A549 (cell line): ENCODE results near the gene CIBAR2. TPM values are rescaled to one million over a fixed set of nuclear protein-coding genes. Genes with fewer than 3 reads are reported as not detected.

Experiments
- ATAC-seq, 2 experiments: fragments of 200-7000 bp in 1 of 2; fragments of >200 bp in 1 of 2; cut with Nextera tagmentation in 1 of 2; cut with Tn5 transposase in 1 of 2; 3 replicates each; pipeline versions ENCODE4 v1.8.0 to v1.9.1; 2018 to 2020; ENCODE audit warnings: mild to moderate bottlenecking in 1 of 2, moderate library complexity in 1 of 2
- CTCF ChIA-PET: fragments of 300-600 bp; sonication (Branson Sonifier 250); formaldehyde crosslinking; extraction: SDS; loops from one replicate; lab custom pipeline; 2021; ENCODE audit warnings: antibody characterized with exemption, inconsistent platforms; lab: Yijun Ruan, JAX
- POLR2A ChIA-PET: fragments of 350-600 bp; formaldehyde crosslinking; extraction: SDS; loops from one replicate; lab custom pipeline; 2021; ENCODE audit warnings: antibody characterized with exemption, inconsistent platforms; lab: Yijun Ruan, JAX
- DNase-seq, 2 experiments: peaks; one replicate each; pipeline versions ENCODE4 v3.0.0 to v3.0.0-alpha.2; 2011 to 2016; ENCODE audit warnings: low read depth in 1 of 2, low spot score in 1 of 2
- FAIRE-seq: peaks from 2 replicates; lab custom pipeline; 2011; peaks lifted over from hg19 to GRCh38; lab: Jason Lieb, UNC
- H3K27ac ChIP-seq, 2 experiments: fragments of >200 bp; sonication (Bioruptor Twin); formaldehyde crosslinking; 3 replicates each; pipeline ENCODE4 v1.5.1; 2016 to 2017
- H3K4me1 ChIP-seq: fragments of >200 bp; sonication (Bioruptor Twin); formaldehyde crosslinking; 3 replicates; pipeline ENCODE4 v1.6.1; 2016
- H3K4me2 ChIP-seq: fragments of >200 bp; sonication (Bioruptor Twin); formaldehyde crosslinking; 3 replicates; pipeline ENCODE4 v1.6.1; 2016
- H3K4me3 ChIP-seq: fragments of >200 bp; sonication (Bioruptor Twin); formaldehyde crosslinking; 3 replicates; pipeline ENCODE4 v1.5.1; 2016
- H3K9me3 ChIP-seq: fragments of >200 bp; sonication (Bioruptor Twin); formaldehyde crosslinking; 3 replicates; pipeline ENCODE4 v1.6.1; 2016
- ATOH8 ChIP-seq: fragments of 250-450 bp; sonication (Bioruptor Pico); IDR thresholded peaks from 2 replicates; pipeline ENCODE4 v1.5.0; 2020; ENCODE audit warnings: low read depth, mild to moderate bottlenecking, moderate library complexity
- BHLHE40 ChIP-seq: IDR thresholded peaks from 2 replicates; pipeline ENCODE4 v1.6.1; 2012; ENCODE audit warnings: low read depth, low read length, inconsistent platforms
- CBX8 ChIP-seq: fragments of 200-600 bp; sonication (generic); IDR thresholded peaks from 2 replicates; pipeline ENCODE4 v1.6.1; 2016
- CHD2 ChIP-seq: fragments of 150-350 bp; IDR thresholded peaks from 2 replicates; pipeline ENCODE4 v1.6.1; 2014; ENCODE audit warnings: low read length; ENCODE audit not compliant: partially characterized antibody
- CHD4 ChIP-seq: fragments of 200-600 bp; sonication (generic); IDR thresholded peaks from 2 replicates; pipeline ENCODE4 v1.6.1; 2016; ENCODE audit warnings: antibody characterized with exemption, mild to moderate bottlenecking, borderline replicate concordance
- EHF ChIP-seq: fragments of 250-450 bp; sonication (Bioruptor Pico); IDR thresholded peaks from 2 replicates; pipeline ENCODE4 v1.5.0; 2020; ENCODE audit warnings: mild to moderate bottlenecking
- EHMT2 ChIP-seq: fragments of 200-600 bp; sonication (generic); IDR thresholded peaks from 2 replicates; pipeline ENCODE4 v1.6.1; 2016; ENCODE audit warnings: antibody characterized with exemption, low read depth, mild to moderate bottlenecking, moderate library complexity
- EP300 ChIP-seq, 2 experiments: fragments of >200 bp; sonication (Bioruptor Twin); formaldehyde crosslinking; IDR thresholded peaks; 2 replicates in 1 of 2; 3 replicates in 1 of 2; pipeline ENCODE4 v1.6.1; 2016 to 2017
- GATA3 ChIP-seq: IDR thresholded peaks from 2 replicates; pipeline ENCODE4 v1.6.1; 2012; ENCODE audit warnings: borderline replicate concordance
- HDAC2 ChIP-seq: fragments of 200-600 bp; sonication (generic); IDR thresholded peaks from 2 replicates; pipeline ENCODE4 v1.6.1; 2016
- HOXA7 ChIP-seq: fragments of 250-450 bp; sonication (Bioruptor Pico); IDR thresholded peaks from 2 replicates; pipeline ENCODE4 v1.5.0; 2020; ENCODE audit warnings: mild to moderate bottlenecking, moderate library complexity
- HOXB5 ChIP-seq: fragments of 250-450 bp; sonication (Bioruptor Pico); IDR thresholded peaks from 2 replicates; pipeline ENCODE4 v1.5.0; 2020; ENCODE audit warnings: mild to moderate bottlenecking, moderate library complexity
- JUN ChIP-seq, 2 experiments: fragments of >200 bp; sonication (Bioruptor Twin); formaldehyde crosslinking; IDR thresholded peaks; 2 replicates in 1 of 2; 3 replicates in 1 of 2; pipeline ENCODE4 v1.6.1; 2016 to 2017
- KDM5A ChIP-seq: fragments of 200-600 bp; sonication (generic); IDR thresholded peaks from 2 replicates; pipeline ENCODE4 v1.6.1; 2016; ENCODE audit warnings: antibody characterized with exemption, mild to moderate bottlenecking
- NFE2L2 ChIP-seq: fragments of 150-350 bp; conservative IDR thresholded peaks from 2 replicates; pipeline ENCODE4 v1.6.1; 2014; ENCODE audit warnings: low read length
- PHF8 ChIP-seq: fragments of 200-600 bp; sonication (generic); IDR thresholded peaks from 2 replicates; pipeline ENCODE4 v1.6.1; 2016; ENCODE audit warnings: low read depth, mild to moderate bottlenecking, antibody characterized with exemption, moderate library complexity, borderline replicate concordance
- RARB ChIP-seq: fragments of 250-450 bp; sonication (Bioruptor Pico); IDR thresholded peaks from 2 replicates; pipeline ENCODE4 v1.8.0; 2021; ENCODE audit warnings: mild to moderate bottlenecking, moderate library complexity
- SMC3 ChIP-seq: fragments of >200 bp; sonication (Bioruptor Twin); formaldehyde crosslinking; IDR thresholded peaks from 3 replicates; pipeline ENCODE4 v1.6.1; 2018; ENCODE audit warnings: inconsistent platforms
- TP53 ChIP-seq: fragments of 250-450 bp; sonication (Bioruptor Pico); IDR thresholded peaks from 2 replicates; pipeline ENCODE4 v1.5.0; 2021; ENCODE audit warnings: mild to moderate bottlenecking, moderate library complexity
- USF2 ChIP-seq: fragments of 450-650 bp; IDR thresholded peaks from 2 replicates; pipeline ENCODE4 v1.6.1; 2014; ENCODE audit warnings: antibody characterized with exemption
- ZSCAN20 ChIP-seq: fragments of 250-450 bp; sonication (Bioruptor Pico); IDR thresholded peaks from 2 replicates; pipeline ENCODE4 v1.8.0; 2022; ENCODE audit warnings: mild to moderate bottlenecking, moderate library complexity
- WGBS: methylation state at CpG from one replicate; pipeline ENCODE4 v1.1.6; 2017; ENCODE audit errors: missing lambda C conversion rate; 5-methylcytosine and 5-hydroxymethylcytosine counted together
- polyA plus RNA-seq, 4 experiments: library from polyadenylated mRNA; depleted of rRNA in 3 of 4; stranded (reverse); fragments of >200 nt; fragmentation: RNase III in 1 of 4; extraction: RNeasy Plus Mini Kit Qiagen cat#74134 plus additional on column Dnase treatment in 1 of 4; gene quantifications; 2 replicates in 3 of 4; 3 replicates in 1 of 4; pipeline ENCODE4 v1.2.3, GENCODE V29; 2011 to 2017
- TF ChIP-seq, protein P1 (sequence below): IDR thresholded peaks from 2 replicates; pipeline ENCODE4 v1.6.1; 2012
- TF ChIP-seq, protein P2 (sequence below): fragments of >200 bp; sonication (Bioruptor Twin); formaldehyde crosslinking; IDR thresholded peaks from 3 replicates; pipeline ENCODE4 v1.5.1; 2016

CIBAR2 gene
- polyA plus RNA-seq, 2 of the 4 experiments (the other 2 are of a cell fraction) = not detected

GRCh38 chr16:85130705-85131028 is 18.4 kb upstream of the CIBAR2 start:
- ChIA-PET CTCF (interaction anchor here (0.8 to 8.8 kb wide), 4 partner anchors 9 to 122 kb away, joined by 3 to 59 read pairs (median 6); no protein-coding TSS in a partner anchor), POLR2A (no interaction called here)
- Histone ChIP-seq H3K4me2 (no peak overlapping the region), H3K4me3 (no peak overlapping the region), H3K27ac (no peak overlapping the region), H3K9me3 (no peaks in the 10 kb centered on the region), H3K4me1 (0 out of 3 replicates have a peak, but pooled peaks cover 3% of the 10 kb centered on the region)
- no peak for TF ChIP-seq NFE2L2
- no peak for TF ChIP-seq RARB (CRISPR knock-in tag)
- TF ChIP-seq USF2 = no peak
- no peak for TF ChIP-seq ZSCAN20 (CRISPR knock-in tag)
- no peak for TF ChIP-seq CBX8
- TF ChIP-seq, protein P1, sequence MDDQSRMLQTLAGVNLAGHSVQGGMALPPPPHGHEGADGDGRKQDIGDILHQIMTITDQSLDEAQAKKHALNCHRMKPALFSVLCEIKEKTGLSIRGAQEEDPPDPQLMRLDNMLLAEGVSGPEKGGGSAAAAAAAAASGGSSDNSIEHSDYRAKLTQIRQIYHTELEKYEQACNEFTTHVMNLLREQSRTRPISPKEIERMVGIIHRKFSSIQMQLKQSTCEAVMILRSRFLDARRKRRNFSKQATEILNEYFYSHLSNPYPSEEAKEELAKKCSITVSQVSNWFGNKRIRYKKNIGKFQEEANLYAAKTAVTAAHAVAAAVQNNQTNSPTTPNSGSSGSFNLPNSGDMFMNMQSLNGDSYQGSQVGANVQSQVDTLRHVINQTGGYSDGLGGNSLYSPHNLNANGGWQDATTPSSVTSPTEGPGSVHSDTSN = no peak
- TF ChIP-seq ATOH8 (CRISPR knock-in tag) = no peak
- TF ChIP-seq EHF (CRISPR knock-in tag) = no peak
- TF ChIP-seq CHD4 = no peak
- no peak for TF ChIP-seq HOXB5 (CRISPR knock-in tag)
- no peak for TF ChIP-seq EHMT2
- TF ChIP-seq TP53 = no peak
- no peak for ATAC-seq
- no peak for DNase-seq
- WGBS = 68% methylated on average over 5 of the region's 5 CpGs
- no peak for FAIRE-seq

DNA sequence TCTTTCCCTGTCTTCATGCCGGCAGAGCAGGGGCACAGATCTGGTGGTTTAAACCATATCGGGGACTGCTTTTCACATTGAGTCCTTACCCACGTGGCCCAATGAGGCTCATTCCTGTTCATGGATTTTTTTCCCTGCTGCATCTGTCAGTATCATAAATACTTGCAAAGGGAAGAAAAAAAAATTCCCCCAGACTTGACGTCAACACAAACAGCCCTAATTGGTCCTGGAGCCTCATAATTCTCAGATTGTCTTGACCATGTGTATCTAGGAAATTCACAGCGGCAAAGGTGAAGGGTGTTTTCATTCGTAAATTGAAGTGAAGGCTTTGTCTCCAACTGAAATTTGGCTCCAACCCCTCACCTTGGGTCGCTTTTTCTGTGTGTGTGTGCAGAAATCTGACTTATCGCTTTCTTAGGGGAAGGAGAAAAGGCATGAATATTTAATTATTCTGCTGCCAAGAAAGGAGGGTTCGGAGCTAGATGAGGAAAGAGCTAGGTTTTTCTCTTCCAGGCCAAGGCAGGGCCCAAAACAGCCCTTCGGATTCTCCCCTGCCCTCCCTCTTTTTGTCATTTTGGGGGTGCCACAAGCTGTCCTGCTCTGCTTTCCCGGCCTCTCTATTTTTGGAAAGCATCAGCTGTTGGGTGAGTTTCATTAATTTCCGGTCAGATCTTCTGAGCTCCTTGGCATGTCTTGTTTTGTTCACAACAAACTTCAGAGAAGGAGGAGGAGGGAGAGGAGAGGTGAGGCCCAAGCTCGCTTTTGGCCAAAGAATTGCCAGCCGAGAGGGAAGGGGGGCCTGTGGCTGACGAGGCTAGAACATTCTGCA is 17.8 kb upstream of the CIBAR2 start:
- Histone ChIP-seq H3K4me2 (no peak overlapping the region), H3K9me3 (0 out of 3 replicates have a peak, but pooled peaks cover under 1% of the 10 kb centered on the region), H3K4me3 (no peak overlapping the region), H3K27ac (no peak overlapping the region), H3K4me1 (0 out of 3 replicates have a peak, but pooled peaks cover 3% of the 10 kb centered on the region)
- ChIA-PET POLR2A (no interaction called here), CTCF (interaction anchor here (0.8 to 8.8 kb wide), 4 partner anchors 10 to 123 kb away, joined by 3 to 59 read pairs (median 6); no protein-coding TSS in a partner anchor)
- no peak for TF ChIP-seq GATA3
- no peak for TF ChIP-seq TP53
- TF ChIP-seq CHD4 = no peak
- TF ChIP-seq PHF8 = no peak
- TF ChIP-seq SMC3 = no peak
- TF ChIP-seq CHD2 = no peak
- FAIRE-seq (no peak), ATAC-seq (no peak), DNase-seq (no peak)
- 64% methylated on average over 15 of the region's 15 CpGs for WGBS

- FAIRE-seq = no peak
- Histone ChIP-seq H3K27ac (no peak overlapping the region), H3K4me1 (0 out of 3 replicates have a peak, but pooled peaks cover 3% of the 10 kb centered on the region), H3K4me2 (no peak overlapping the region), H3K4me3 (no peak overlapping the region), H3K9me3 (peaks cover 3% of the 10 kb centered on the region; the same call in 2 of the 3 replicates)
- TF ChIP-seq EP300 (IDR thresholded peaks at IDR 0.05) (no peak), HOXA7 (CRISPR knock-in tag) (no peak), KDM5A (no peak), BHLHE40 (no peak), HDAC2 (no peak), JUN (IDR thresholded peaks at IDR 0.05) (no peak), TP53 (no peak)
- TF ChIP-seq, protein P2, sequence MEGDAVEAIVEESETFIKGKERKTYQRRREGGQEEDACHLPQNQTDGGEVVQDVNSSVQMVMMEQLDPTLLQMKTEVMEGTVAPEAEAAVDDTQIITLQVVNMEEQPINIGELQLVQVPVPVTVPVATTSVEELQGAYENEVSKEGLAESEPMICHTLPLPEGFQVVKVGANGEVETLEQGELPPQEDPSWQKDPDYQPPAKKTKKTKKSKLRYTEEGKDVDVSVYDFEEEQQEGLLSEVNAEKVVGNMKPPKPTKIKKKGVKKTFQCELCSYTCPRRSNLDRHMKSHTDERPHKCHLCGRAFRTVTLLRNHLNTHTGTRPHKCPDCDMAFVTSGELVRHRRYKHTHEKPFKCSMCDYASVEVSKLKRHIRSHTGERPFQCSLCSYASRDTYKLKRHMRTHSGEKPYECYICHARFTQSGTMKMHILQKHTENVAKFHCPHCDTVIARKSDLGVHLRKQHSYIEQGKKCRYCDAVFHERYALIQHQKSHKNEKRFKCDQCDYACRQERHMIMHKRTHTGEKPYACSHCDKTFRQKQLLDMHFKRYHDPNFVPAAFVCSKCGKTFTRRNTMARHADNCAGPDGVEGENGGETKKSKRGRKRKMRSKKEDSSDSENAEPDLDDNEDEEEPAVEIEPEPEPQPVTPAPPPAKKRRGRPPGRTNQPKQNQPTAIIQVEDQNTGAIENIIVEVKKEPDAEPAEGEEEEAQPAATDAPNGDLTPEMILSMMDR = no peak
- DNase-seq = no peak
- POLR2A ChIA-PET = no interaction called here
- no peak for ATAC-seq
- WGBS = 82% methylated on average over 9 of the region's 9 CpGs
- CTCF ChIA-PET = interaction anchor here (0.7 to 8.8 kb wide), 4 partner anchors 13 to 118 kb away, joined by 3 to 59 read pairs (median 3); no protein-coding TSS in a partner anchor
Observed at GRCh38 chr16:85128079-85128837, 16.0 kb upstream of the CIBAR2 start.
